ENCODE measurements around the gene RNFT2.

DNA sequence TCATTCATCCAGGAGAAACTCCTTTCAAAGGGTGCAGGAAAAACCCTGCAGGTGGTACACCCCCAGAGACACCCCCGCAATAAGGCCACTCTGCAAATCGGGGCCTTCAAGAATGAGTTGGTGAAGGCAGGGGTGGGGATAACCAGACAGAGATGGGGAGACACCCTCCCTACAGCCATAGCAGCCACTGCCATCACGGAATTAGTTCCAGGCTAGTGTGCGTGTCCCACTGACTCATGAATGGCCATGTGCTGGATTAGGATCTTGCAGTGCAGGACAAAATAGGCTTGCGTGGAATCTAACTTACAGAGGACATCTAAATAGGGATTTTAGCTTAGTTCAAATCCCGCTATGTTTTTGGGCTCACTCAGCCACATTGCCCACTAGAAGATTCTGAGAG is 38.0 kb upstream of the RNFT2 start:
- TF ChIP-seq CTCF (IDR thresholded peaks at IDR 0.05) (no peak), POLR2A (IDR thresholded peaks at IDR 0.05) (no peak)
